Anterior cingulate cortex (tissue), 58 donors: ENCODE measurements around the gene ULK2.
"Not testable (repeated sequence)": the region's sequence is repeated elsewhere in the genome, so short reads cannot be mapped to it uniquely, and the experiment has no call there.

Experiments
- DNase-seq, 58 donors: peaks; one replicate each; lab custom pipeline; 2025; lab: John Stamatoyannopoulos, UW

Gene ULK2

DNA sequence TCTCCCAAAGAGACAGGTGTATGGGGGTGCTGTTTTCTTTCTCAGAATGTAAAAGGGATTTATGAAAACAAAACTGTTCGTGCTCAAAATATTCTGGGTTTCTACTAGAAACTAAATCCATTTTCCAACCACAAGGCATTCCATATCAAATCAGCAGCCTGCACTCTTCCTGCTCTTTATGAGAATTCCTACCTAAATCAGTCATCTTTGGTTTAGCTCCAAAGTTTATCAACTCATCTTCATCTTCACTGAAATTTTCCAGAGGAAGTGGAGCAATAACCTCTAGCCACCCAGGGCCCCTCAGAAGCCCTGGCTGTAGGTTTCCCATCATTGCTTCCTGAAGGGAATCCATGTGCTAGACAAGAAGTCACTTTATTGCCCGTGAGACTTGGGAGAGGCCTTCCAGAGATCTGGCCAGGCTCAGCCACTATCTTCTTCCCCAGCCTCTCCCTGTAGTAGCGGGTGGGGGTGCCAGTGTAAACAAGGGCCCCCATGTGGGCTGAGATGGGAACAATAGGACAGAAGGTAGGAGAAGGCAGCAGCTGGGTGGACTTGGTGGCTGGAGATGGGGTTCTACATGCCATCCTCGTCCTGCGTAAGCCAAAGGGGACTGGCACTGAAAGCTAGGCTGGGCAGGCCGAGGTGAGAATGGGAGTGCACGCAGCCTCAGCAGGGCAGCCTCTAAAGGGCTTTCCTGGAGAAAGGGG, 97.6 kb downstream of the ULK2 start:
- no peak for DNase-seq

GRCh38 chr17:19768046-19768782, 99.5 kb downstream of the ULK2 start:
- no peak for DNase-seq

DNA sequence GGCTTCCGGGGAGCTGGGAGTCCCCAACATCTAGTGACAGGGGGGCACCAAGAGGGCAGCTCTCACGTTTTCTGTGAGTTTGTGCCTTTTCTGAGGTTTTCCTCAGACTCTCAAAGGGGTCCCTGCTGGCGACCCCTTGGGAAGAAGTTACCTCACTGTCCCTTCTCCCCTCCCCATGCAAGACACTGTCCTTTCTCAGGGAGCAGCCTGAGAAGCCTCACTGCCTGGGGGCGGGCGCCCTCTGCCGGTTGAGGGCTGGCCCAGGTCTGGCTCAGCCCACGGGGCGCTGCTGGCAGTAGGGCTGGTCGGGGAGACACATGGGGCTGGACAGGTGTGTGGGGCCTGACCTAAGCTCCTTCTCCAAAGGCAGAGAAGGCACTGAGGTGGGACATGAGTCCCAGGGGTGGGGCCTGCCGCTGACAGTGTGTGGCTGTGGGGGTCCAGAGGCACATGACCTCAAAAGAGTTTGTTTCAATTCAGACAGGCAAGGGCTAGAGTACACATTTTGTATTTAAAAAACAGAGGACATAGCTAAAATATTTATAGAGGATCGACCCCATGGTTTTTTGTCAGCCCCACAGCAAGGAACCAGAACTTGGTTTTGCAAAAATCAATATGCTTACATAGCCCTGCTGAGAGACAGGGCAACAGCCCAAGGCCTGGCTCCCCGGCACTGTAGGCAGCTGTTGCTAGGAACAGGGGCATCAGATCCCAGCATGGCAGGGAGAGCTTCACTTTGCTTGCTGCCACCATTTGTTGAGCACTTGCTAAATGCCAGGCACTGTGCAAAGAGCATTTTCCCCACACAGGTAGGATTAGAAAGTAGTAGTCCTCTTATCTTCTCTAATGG, 101.1 kb downstream of the ULK2 start:
- peak in 53 of 58 donors; percentile 13 to 88 (median 64) for DNase-seq

DNA sequence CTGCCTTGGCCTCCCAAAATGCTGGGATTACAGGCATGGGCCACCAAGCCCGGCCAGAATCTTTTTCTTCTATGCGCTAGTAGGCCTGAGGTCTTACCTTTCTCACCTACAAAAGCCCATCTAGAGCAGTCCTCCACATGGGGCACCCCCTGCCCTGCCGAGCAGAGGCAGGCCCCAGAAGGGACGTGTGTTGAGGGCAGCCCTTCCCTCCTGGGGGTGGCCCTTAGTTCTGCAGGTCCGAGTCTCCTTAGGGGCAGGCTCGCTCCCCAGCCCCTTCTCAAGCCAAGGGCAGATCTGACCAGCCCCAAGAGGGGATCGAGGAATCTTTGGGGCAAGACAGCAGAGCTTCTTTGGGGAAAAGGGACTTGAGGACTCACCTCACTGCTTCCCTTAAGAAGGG, 101.7 kb downstream of the ULK2 start:
- no peak for DNase-seq

- not testable (repeated sequence) for DNase-seq
Observed at GRCh38 chr17:19763991-19764390, 103.7 kb downstream of the ULK2 start.

- no peak for DNase-seq
Observed at GRCh38 chr17:19763416-19763815, 104.3 kb downstream of the ULK2 start.

GRCh38 chr17:19762515-19762961, 105.2 kb downstream of the ULK2 start:
- DNase-seq, result peak in 46 of 58 donors; percentile 21 to 81 (median 49)

- peak in 1 of 58 donors; percentile 7 for DNase-seq
Observed at GRCh38 chr17:19760746-19761145, 107.0 kb downstream of the ULK2 start.

DNA sequence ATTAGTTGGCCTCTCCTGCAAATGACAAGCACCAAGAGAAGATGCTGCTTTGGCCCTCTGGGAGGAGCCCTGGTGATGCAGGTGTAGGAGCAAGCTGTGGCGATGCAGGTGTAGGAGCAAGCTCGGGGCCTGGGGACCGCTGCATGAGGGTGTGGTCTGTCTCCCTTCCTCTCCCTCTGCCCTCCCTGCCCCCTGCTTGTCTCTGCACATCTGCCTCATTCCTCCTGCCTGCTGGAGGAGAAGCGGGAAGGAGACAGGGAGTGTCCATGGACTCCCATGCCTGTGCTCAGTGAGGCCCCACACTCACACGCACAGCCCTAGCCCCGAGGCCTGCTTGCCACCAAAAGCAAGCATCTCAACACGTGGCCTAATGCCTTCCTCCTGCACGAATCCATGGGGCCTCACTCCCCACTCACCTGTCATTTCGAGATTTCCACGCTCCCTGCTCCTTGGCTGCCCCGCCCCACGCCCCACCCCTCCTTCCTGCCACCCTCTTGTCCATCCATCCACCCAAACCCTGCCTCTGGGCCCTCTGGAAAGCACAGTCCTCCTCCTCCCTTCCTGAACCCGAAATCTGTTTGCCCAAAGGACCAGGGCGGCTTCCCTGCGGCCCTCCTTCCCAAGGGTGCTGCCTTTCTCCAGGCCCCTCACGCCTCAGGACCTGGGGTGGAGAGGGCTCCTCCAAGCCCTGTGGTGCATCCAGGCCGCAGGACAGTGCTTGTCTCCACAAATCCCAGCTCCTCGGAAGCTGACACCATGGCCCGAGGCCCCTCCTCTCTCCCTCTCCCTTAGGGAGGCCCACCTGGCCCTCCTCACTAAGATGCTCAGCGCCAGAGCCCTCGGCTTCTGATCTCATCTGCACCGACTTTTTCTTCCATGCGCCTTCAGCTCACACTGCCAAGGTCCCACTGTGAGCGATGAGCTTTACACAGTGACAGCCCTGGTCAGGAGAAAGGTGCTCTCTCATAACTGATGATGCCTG, 107.9 kb downstream of the ULK2 start:
- DNase-seq, result no peak

- DNase-seq, result no peak
Observed at GRCh38 chr17:19757536-19758180, 110.1 kb downstream of the ULK2 start.

- no peak for DNase-seq
Observed at GRCh38 chr17:19756546-19756945, 111.2 kb downstream of the ULK2 start.

- DNase-seq, result no peak
Observed at GRCh38 chr17:19755821-19756510, 111.8 kb downstream of the ULK2 start.

GRCh38 chr17:19755392-19755791, 112.3 kb downstream of the ULK2 start:
- no peak for DNase-seq

- peak in 38 of 58 donors; percentile 10 to 71 (median 36) for DNase-seq
Observed at GRCh38 chr17:19753661-19754463, 113.9 kb downstream of the ULK2 start.

- DNase-seq, result peak in 41 of 58 donors; percentile 17 to 90 (median 50)
Observed at GRCh38 chr17:19753051-19753509, 114.7 kb downstream of the ULK2 start.

DNA sequence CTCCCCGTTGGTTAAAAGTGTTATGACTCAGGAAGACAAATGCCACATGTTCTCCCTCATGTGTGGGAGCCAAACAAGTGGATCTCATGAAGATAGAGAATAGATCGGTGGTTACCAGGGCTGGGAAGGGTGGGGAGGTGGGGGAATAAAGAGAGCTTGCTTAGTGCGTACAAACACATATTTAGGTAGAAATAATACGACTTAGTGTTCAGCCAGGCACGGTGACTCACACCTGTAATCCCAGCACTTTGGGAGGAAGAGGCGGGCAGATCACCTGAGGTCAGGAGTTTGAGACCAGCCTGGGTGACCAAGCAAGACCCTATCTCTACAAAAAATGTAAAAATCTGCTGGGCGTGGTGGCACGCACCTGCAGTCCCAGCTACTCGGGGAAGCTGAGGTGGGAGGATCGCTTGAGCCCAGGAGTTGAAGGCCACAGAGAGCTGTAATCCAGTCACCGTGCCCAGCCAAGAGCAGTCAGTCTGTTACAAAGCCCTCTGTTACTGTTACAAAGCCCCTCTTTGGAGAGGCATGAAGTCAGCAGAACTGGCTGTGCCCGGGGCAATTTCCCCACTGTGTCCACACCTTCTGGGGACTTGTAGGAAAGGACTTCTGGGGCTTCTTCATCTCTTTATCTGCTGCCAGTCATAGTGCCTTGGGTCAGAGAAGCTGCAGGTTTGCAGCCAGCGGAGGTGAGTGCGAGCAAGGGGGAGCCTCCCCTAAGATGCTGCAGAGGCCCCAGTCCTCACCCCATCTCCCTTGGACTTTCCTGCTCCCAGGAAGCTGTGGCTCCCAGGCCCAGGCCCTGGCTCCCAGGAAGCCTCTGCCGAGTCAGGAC, 115.3 kb downstream of the ULK2 start:
- DNase-seq, result peak in 13 of 58 donors; percentile 9 to 76 (median 43)

DNA sequence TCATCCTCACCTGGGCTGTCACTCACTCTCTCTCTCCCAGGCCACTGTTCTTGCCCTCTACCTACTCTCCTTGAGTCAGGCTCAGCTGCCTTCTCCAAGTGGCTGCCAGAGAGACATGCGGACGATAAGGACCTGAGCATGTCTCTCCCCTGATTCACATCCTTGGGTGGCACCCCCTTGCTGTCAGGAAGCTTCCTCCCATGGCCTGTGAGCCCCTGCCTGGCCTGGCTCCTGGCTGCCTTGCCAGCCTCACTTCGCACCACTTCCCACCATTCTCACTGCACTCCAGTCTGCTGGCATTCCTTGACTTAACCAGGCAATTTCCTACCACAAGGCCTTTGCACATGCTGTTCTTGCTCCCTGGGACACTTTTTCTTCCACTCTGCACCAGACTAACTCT, 116.9 kb downstream of the ULK2 start:
- DNase-seq, result no peak
